Measurements from ENCODE around the gene IFI27L1. TPM values are rescaled to one million over a fixed set of nuclear protein-coding genes. Genes with fewer than 3 reads are reported as not detected.

Gene IFI27L1
- total RNA-seq, 6 experiments from 2014 or later = 22.3 to 28.2 (median 23.7) TPM

DNA sequence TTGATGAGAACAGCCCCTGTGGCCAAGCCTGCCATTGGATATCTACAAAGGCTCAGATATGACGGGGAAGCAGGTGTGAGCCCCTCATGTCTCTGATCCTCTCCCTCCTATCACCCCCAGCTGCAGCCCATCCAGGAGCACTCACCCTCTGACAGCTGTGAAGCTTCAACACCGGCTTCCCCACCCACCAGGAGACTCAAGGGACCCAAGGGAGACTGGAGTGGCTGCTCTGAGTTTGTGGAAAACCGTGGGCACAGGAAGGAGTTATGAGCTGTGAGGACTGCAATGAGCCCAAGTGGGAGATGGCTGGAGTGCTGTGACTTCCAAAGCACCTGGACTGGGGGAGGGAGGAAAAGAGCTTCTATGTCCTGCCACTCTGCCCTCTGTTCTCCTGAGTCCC lies 40.4 kb downstream of the IFI27L1 start:
- no peak overlapping the region for H3K4me3 Mint-ChIP-seq
- H3K9me3 Mint-ChIP-seq = peaks cover 9% of the 10 kb centered on the region
- peaks cover 20% of the 10 kb centered on the region for H3K4me1 Mint-ChIP-seq (ENCODE audit: low read depth)
- H3K27ac Mint-ChIP-seq = peak overlapping the region; percentile 85
- no peak for DNase-seq
- peaks cover 10% of the 10 kb centered on the region; the same call in 1 of the 2 replicates for H3K36me3 Mint-ChIP-seq (ENCODE audit: low read depth)
- TF ChIP-seq, protein P1, sequence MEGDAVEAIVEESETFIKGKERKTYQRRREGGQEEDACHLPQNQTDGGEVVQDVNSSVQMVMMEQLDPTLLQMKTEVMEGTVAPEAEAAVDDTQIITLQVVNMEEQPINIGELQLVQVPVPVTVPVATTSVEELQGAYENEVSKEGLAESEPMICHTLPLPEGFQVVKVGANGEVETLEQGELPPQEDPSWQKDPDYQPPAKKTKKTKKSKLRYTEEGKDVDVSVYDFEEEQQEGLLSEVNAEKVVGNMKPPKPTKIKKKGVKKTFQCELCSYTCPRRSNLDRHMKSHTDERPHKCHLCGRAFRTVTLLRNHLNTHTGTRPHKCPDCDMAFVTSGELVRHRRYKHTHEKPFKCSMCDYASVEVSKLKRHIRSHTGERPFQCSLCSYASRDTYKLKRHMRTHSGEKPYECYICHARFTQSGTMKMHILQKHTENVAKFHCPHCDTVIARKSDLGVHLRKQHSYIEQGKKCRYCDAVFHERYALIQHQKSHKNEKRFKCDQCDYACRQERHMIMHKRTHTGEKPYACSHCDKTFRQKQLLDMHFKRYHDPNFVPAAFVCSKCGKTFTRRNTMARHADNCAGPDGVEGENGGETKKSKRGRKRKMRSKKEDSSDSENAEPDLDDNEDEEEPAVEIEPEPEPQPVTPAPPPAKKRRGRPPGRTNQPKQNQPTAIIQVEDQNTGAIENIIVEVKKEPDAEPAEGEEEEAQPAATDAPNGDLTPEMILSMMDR (IDR thresholded peaks at IDR 0.05) = no peak
- H3K27me3 Mint-ChIP-seq (ENCODE audit: insufficient read depth) = peaks cover 2% of the 10 kb centered on the region

DNA sequence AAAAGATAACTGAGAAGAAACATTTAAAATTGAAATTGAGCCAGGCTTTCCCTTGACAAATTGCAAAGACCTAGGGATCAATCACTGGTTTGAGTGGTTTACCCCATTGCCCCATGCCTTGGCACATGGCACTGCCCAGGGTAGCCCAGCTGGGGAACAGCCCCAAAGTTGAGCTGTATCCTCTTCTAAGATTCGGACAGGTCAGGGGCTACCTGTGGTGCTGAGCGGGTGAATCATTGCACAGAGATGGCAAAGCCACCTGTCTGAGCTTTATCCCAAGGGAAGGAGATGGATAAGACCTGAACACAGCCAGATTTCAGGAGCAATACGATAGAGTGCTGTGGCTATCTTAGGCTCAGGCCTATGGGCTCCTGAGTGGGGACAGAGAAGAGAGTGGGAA lies 41.3 kb downstream of the IFI27L1 start:
- H3K27me3 Mint-ChIP-seq (ENCODE audit: insufficient read depth) = peaks cover 2% of the 10 kb centered on the region
- H3K36me3 Mint-ChIP-seq (ENCODE audit: low read depth) = peaks cover 20% of the 10 kb centered on the region
- no peak for DNase-seq
- H3K27ac Mint-ChIP-seq = no peak overlapping the region
- no peak overlapping the region for H3K4me3 Mint-ChIP-seq
- TF ChIP-seq, protein P1 (IDR thresholded peaks at IDR 0.05) = no peak
- peaks cover 20% of the 10 kb centered on the region for H3K4me1 Mint-ChIP-seq (ENCODE audit: low read depth)
- H3K9me3 Mint-ChIP-seq = peaks cover 9% of the 10 kb centered on the region

DNA sequence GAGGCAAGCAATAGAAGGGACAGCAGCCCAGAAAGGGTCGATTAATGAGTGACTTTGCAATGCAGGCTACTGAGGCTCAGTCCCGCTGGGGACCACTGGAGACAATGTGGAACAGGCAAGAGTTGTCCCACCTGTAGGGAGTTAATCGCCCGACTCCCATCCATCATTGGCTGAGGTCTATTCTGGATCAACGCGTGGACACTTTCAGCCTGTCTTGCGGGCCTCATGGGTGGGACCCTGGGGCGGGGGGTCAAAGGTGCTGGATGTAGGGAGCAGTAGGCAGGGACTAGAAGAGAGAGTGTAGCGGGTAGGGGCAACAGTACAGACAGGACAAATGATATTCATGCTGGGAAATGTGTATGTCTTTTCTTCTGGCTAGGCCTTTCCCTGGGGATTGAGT lies 42.2 kb downstream of the IFI27L1 start:
- Mint-ChIP-seq H3K4me1 (ENCODE audit: low read depth) (peaks cover 20% of the 10 kb centered on the region), H3K36me3 (ENCODE audit: low read depth) (peaks cover 20% of the 10 kb centered on the region), H3K27ac (no peak overlapping the region), H3K4me3 (no peak overlapping the region), H3K27me3 (ENCODE audit: insufficient read depth) (peaks cover 2% of the 10 kb centered on the region), H3K9me3 (peaks cover 9% of the 10 kb centered on the region)
- TF ChIP-seq, protein P1 (IDR thresholded peaks at IDR 0.05) = no peak
- DNase-seq = no peak

DNA sequence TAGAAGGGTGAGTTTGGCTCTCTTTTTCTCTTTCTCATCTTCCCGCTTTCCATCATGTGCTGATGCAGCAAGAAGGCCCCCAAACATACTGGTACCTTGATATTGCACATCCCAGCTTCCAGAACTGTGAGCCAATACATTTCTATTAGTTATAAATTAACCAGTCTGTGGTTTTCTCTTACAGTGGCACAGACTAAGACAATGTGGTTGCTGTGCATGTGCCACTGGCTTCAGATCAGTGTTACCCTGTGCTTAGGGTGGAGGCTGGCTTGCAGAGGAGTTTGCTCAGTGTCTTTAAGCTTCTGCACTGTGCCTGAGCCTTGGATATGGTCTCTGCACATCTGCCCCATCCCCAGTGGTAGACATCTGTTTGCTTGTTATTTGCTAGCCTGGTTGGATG lies 42.8 kb downstream of the IFI27L1 start:
- peaks cover 20% of the 10 kb centered on the region for H3K36me3 Mint-ChIP-seq (ENCODE audit: low read depth)
- no peaks in the 10 kb centered on the region; the same call in 1 of the 2 replicates for H3K27me3 Mint-ChIP-seq (ENCODE audit: insufficient read depth)
- peaks cover 26% of the 10 kb centered on the region for H3K4me1 Mint-ChIP-seq (ENCODE audit: low read depth)

DNA sequence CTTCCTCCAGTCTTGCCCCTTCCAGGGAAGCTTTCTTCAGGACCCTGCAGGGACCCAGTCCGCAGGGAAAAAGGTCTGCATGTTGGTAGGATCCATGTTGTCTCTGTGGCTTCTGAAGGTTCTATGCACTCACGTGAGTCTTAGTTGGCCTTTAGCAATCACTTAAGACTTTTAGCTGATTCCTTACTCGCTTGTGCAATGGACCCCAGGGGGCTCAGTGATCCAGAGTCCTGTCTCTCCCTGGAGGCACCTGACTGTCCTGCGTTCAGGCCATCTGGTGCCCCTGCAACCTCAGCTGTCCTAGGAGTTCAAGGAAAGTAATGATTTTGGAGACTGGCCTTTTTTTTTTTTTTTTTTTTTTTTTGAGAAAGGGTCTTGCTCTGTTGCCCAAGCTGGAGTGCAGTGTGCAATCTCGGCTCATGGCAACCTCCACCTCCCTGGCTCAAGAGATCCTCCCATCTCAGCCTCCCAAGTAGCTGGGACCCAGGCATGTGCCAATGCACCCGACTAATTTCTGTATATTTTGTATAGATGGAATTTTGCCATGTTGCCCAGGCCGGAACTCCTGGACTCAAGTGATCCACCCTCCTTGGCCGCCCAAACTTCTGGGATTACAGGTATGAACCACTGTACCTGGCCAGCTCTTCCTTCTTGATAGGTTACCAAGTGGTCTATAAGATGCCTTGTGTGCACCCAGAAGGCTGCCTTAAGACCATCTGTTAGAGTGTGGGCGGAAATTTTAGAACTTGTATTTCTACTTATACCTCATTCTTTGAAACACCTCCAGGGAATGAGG lies 43.7 kb downstream of the IFI27L1 start:
- no peak overlapping the region for H3K4me3 Mint-ChIP-seq
- no peak for DNase-seq
- TF ChIP-seq, protein P1 (IDR thresholded peaks at IDR 0.05) = no peak
- no peaks in the 10 kb centered on the region; the same call in 1 of the 2 replicates for H3K27me3 Mint-ChIP-seq (ENCODE audit: insufficient read depth)
- H3K4me1 Mint-ChIP-seq (ENCODE audit: low read depth) = peaks cover 31% of the 10 kb centered on the region
- H3K9me3 Mint-ChIP-seq = peaks cover 5% of the 10 kb centered on the region
- H3K27ac Mint-ChIP-seq = no peak overlapping the region
- peaks cover 16% of the 10 kb centered on the region for H3K36me3 Mint-ChIP-seq (ENCODE audit: low read depth)

More for the DNA sequence above, 42.8 kb downstream of the IFI27L1 start:
- Mint-ChIP-seq H3K27ac (no peak overlapping the region), H3K4me3 (no peak overlapping the region), H3K9me3 (peaks cover 9% of the 10 kb centered on the region)
- DNase-seq = no peak
- TF ChIP-seq, protein P1 (IDR thresholded peaks at IDR 0.05) = no peak
